ENCODE results near the gene CUBN. TPM values are rescaled to one million over a fixed set of nuclear protein-coding genes. Genes with fewer than 3 reads are reported as not detected.
"Not testable (repeated sequence)": the region's sequence is repeated elsewhere in the genome, so short reads cannot be mapped to it uniquely, and the experiment has no call there.

The CUBN gene
- total RNA-seq, 1 donor from 2014 or later, result 0.30 TPM

- H3K27me3 Mint-ChIP-seq (ENCODE audit: low read depth), result peaks cover 31% of the 10 kb centered on the region
Measured at GRCh38 chr10:17134737-17135260, 5.2 kb upstream of the CUBN start.

GRCh38 chr10:17134282-17134681, 4.7 kb upstream of the CUBN start:
- no peaks in the 10 kb centered on the region for H3K9me3 Mint-ChIP-seq
- H3K27ac Mint-ChIP-seq, result no peak overlapping the region
- DNase-seq (ENCODE audit: low spot score), result no peak
- intact Hi-C loops (cut with micrococcal nuclease), result no loop called here
- no peaks in the 10 kb centered on the region for H3K4me1 Mint-ChIP-seq (ENCODE audit: low read depth)
- no peaks in the 10 kb centered on the region for H3K36me3 Mint-ChIP-seq (ENCODE audit: low read depth)
- H3K27me3 Mint-ChIP-seq (ENCODE audit: low read depth), result peaks cover 32% of the 10 kb centered on the region
- H3K4me3 Mint-ChIP-seq (ENCODE audit: low read depth), result no peak overlapping the region

More at GRCh38 chr10:17134737-17135260, 5.2 kb upstream of the CUBN start:
- no peaks in the 10 kb centered on the region for H3K36me3 Mint-ChIP-seq (ENCODE audit: low read depth)
- H3K4me3 Mint-ChIP-seq (ENCODE audit: low read depth), result no peak overlapping the region
- DNase-seq (ENCODE audit: low spot score), result no peak
- no peaks in the 10 kb centered on the region for H3K9me3 Mint-ChIP-seq
- H3K4me1 Mint-ChIP-seq (ENCODE audit: low read depth), result no peaks in the 10 kb centered on the region
- intact Hi-C loops (cut with micrococcal nuclease), result no loop called here
- H3K27ac Mint-ChIP-seq, result no peak overlapping the region

GRCh38 chr10:17128261-17128660, 1.4 kb downstream of the CUBN start:
- H3K9me3 Mint-ChIP-seq, result no peaks in the 10 kb centered on the region
- H3K36me3 Mint-ChIP-seq (ENCODE audit: low read depth), result no peaks in the 10 kb centered on the region
- intact Hi-C loops (cut with micrococcal nuclease), result no loop called here
- peaks cover 16% of the 10 kb centered on the region for H3K27me3 Mint-ChIP-seq (ENCODE audit: low read depth)
- no peak for DNase-seq (ENCODE audit: low spot score)
- no peak overlapping the region for H3K4me3 Mint-ChIP-seq (ENCODE audit: low read depth)
- no peak overlapping the region for H3K27ac Mint-ChIP-seq
- H3K4me1 Mint-ChIP-seq (ENCODE audit: low read depth), result peaks cover 4% of the 10 kb centered on the region

- H3K27ac Mint-ChIP-seq, result no peak overlapping the region
- peaks cover 12% of the 10 kb centered on the region for H3K27me3 Mint-ChIP-seq (ENCODE audit: low read depth)
- H3K36me3 Mint-ChIP-seq (ENCODE audit: low read depth), result no peaks in the 10 kb centered on the region
- DNase-seq (ENCODE audit: low spot score), result no peak
- H3K9me3 Mint-ChIP-seq, result no peaks in the 10 kb centered on the region
- intact Hi-C loops (cut with micrococcal nuclease), result no loop called here
- H3K4me1 Mint-ChIP-seq (ENCODE audit: low read depth), result peaks cover 6% of the 10 kb centered on the region
- no peak overlapping the region for H3K4me3 Mint-ChIP-seq (ENCODE audit: low read depth)
Measured at GRCh38 chr10:17126327-17126726, 3.3 kb downstream of the CUBN start.

GRCh38 chr10:17125206-17125893, 4.3 kb downstream of the CUBN start:
- Mint-ChIP-seq H3K36me3 (ENCODE audit: low read depth) (no peaks in the 10 kb centered on the region), H3K4me3 (ENCODE audit: low read depth) (no peak overlapping the region), H3K9me3 (no peaks in the 10 kb centered on the region), H3K27me3 (ENCODE audit: low read depth) (peaks cover 11% of the 10 kb centered on the region), H3K27ac (no peak overlapping the region), H3K4me1 (ENCODE audit: low read depth) (peaks cover 6% of the 10 kb centered on the region)
- intact Hi-C loops (cut with micrococcal nuclease), result no loop called here
- DNase-seq (ENCODE audit: low spot score), result no peak

GRCh38 chr10:17123961-17124360, 5.7 kb downstream of the CUBN start:
- no peak for DNase-seq (ENCODE audit: low spot score)
- no peaks in the 10 kb centered on the region for H3K9me3 Mint-ChIP-seq
- intact Hi-C loops (cut with micrococcal nuclease), result no loop called here
- H3K4me3 Mint-ChIP-seq (ENCODE audit: low read depth), result no peak overlapping the region
- no peak overlapping the region for H3K27ac Mint-ChIP-seq
- peaks cover 6% of the 10 kb centered on the region for H3K4me1 Mint-ChIP-seq (ENCODE audit: low read depth)
- peaks cover 13% of the 10 kb centered on the region for H3K27me3 Mint-ChIP-seq (ENCODE audit: low read depth)
- no peaks in the 10 kb centered on the region for H3K36me3 Mint-ChIP-seq (ENCODE audit: low read depth)

- no peaks in the 10 kb centered on the region for H3K9me3 Mint-ChIP-seq
- intact Hi-C loops (cut with micrococcal nuclease), result no loop called here
- H3K4me3 Mint-ChIP-seq (ENCODE audit: low read depth), result no peak overlapping the region
- H3K4me1 Mint-ChIP-seq (ENCODE audit: low read depth), result peaks cover 6% of the 10 kb centered on the region
- H3K27me3 Mint-ChIP-seq (ENCODE audit: low read depth), result peaks cover 13% of the 10 kb centered on the region
- no peaks in the 10 kb centered on the region for H3K36me3 Mint-ChIP-seq (ENCODE audit: low read depth)
- DNase-seq (ENCODE audit: low spot score), result no peak
- H3K27ac Mint-ChIP-seq, result no peak overlapping the region
Measured at GRCh38 chr10:17122726-17123661, 6.6 kb downstream of the CUBN start.

GRCh38 chr10:17122052-17122451, 7.6 kb downstream of the CUBN start:
- H3K4me1 Mint-ChIP-seq (ENCODE audit: low read depth), result peaks cover 6% of the 10 kb centered on the region
- H3K27ac Mint-ChIP-seq, result no peak overlapping the region
- H3K27me3 Mint-ChIP-seq (ENCODE audit: low read depth), result peaks cover 13% of the 10 kb centered on the region
- DNase-seq (ENCODE audit: low spot score), result no peak
- no peak overlapping the region for H3K4me3 Mint-ChIP-seq (ENCODE audit: low read depth)
- no peaks in the 10 kb centered on the region for H3K36me3 Mint-ChIP-seq (ENCODE audit: low read depth)
- intact Hi-C loops (cut with micrococcal nuclease), result no loop called here
- no peaks in the 10 kb centered on the region for H3K9me3 Mint-ChIP-seq

GRCh38 chr10:17120694-17121093, 8.9 kb downstream of the CUBN start:
- intact Hi-C loops (cut with micrococcal nuclease), result no loop called here
- Mint-ChIP-seq H3K27me3 (ENCODE audit: low read depth) (peaks cover 11% of the 10 kb centered on the region), H3K4me3 (ENCODE audit: low read depth) (no peak overlapping the region), H3K27ac (no peak overlapping the region), H3K9me3 (no peaks in the 10 kb centered on the region), H3K4me1 (ENCODE audit: low read depth) (peaks cover 3% of the 10 kb centered on the region), H3K36me3 (ENCODE audit: low read depth) (no peaks in the 10 kb centered on the region)
- no peak for DNase-seq (ENCODE audit: low spot score)

- no peak overlapping the region for H3K27ac Mint-ChIP-seq
- no peaks in the 10 kb centered on the region for H3K9me3 Mint-ChIP-seq
- no peak overlapping the region for H3K4me3 Mint-ChIP-seq (ENCODE audit: low read depth)
- peaks cover 11% of the 10 kb centered on the region for H3K27me3 Mint-ChIP-seq (ENCODE audit: low read depth)
- peaks cover 4% of the 10 kb centered on the region for H3K4me1 Mint-ChIP-seq (ENCODE audit: low read depth)
- no peak for DNase-seq (ENCODE audit: low spot score)
- intact Hi-C loops (cut with micrococcal nuclease), result no loop called here
- H3K36me3 Mint-ChIP-seq (ENCODE audit: low read depth), result no peaks in the 10 kb centered on the region
Measured at GRCh38 chr10:17119845-17120244, 9.8 kb downstream of the CUBN start.

GRCh38 chr10:17116193-17116592, 13.4 kb downstream of the CUBN start:
- no peak overlapping the region for H3K27ac Mint-ChIP-seq
- H3K27me3 Mint-ChIP-seq (ENCODE audit: low read depth), result peaks cover 9% of the 10 kb centered on the region
- H3K4me1 Mint-ChIP-seq (ENCODE audit: low read depth), result peaks cover 1% of the 10 kb centered on the region
- no peaks in the 10 kb centered on the region for H3K36me3 Mint-ChIP-seq (ENCODE audit: low read depth)
- intact Hi-C loops (cut with micrococcal nuclease), result no loop called here
- H3K4me3 Mint-ChIP-seq (ENCODE audit: low read depth), result no peak overlapping the region
- H3K9me3 Mint-ChIP-seq, result no peaks in the 10 kb centered on the region
- no peak for DNase-seq (ENCODE audit: low spot score)

GRCh38 chr10:17115683-17116082, 13.9 kb downstream of the CUBN start:
- Mint-ChIP-seq H3K4me3 (ENCODE audit: low read depth) (no peak overlapping the region), H3K9me3 (no peaks in the 10 kb centered on the region), H3K27ac (no peak overlapping the region), H3K4me1 (ENCODE audit: low read depth) (peaks cover 1% of the 10 kb centered on the region), H3K36me3 (ENCODE audit: low read depth) (no peaks in the 10 kb centered on the region), H3K27me3 (ENCODE audit: low read depth) (peaks cover 9% of the 10 kb centered on the region)
- no peak for DNase-seq (ENCODE audit: low spot score)
- intact Hi-C loops (cut with micrococcal nuclease), result no loop called here

GRCh38 chr10:17114878-17115444, 14.7 kb downstream of the CUBN start:
- DNase-seq (ENCODE audit: low spot score); H3K27me3 Mint-ChIP-seq (ENCODE audit: low read depth); H3K27ac Mint-ChIP-seq: not testable (repeated sequence)

More at GRCh38 chr10:17114878-17115444, 14.7 kb downstream of the CUBN start:
- H3K9me3 Mint-ChIP-seq; intact Hi-C loops (cut with micrococcal nuclease); H3K36me3 Mint-ChIP-seq (ENCODE audit: low read depth); H3K4me3 Mint-ChIP-seq (ENCODE audit: low read depth); H3K4me1 Mint-ChIP-seq (ENCODE audit: low read depth): not testable (repeated sequence)

All from activated T-helper 2 cell treated with anti-CD3 and anti-CD28 coated beads, Interferon-gamma antibody, Interleukin-2, Interleukin-4, amounts not matched to agents 10 μg/mL and 5 μg/mL and 100 μg/mL, durations not matched to agents 14 hours and 24 hours and 36 hours (primary cell).